ENCODE data around the gene IDI2.

IDI2 gene

DNA sequence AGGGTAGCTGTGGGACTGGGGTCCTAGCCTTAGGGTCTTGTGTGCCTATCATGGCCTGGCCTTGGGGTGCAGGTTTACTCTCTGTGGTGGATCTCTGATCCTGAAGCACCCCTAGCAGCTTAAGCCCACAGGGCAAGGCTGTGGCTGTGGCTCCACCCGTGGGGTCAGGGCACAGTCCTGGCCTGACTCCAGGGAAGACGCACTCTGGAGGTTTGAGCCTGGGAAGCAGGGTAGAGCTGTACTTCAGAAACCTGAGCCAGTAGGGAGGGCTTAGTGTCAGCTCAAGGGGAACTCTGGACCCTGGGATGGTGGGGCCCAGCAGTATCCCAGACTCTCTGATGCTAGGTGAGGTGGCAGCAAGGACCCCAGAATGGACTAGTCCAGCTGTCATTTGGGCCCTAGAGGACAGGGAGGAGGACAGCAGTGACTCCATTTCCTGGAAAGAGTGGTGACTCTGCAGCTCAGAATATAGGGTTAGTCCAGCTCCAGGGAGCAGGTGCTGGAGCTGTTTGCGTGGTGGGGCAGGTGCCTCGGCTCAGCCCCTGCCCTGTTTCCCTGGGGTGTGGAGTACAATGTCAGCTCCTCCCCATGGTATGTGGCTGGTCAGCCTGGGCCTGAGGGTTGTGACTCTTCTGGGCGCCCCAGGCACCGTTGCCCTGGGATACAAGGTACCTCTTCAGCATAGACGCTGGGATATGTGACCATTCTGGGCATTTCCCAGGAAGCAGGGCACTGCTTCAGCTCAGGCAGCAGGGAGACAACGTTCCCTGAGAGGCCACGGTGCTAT lies 21.6 kb downstream of the IDI2 start:
- no peak for DNase-seq

DNA sequence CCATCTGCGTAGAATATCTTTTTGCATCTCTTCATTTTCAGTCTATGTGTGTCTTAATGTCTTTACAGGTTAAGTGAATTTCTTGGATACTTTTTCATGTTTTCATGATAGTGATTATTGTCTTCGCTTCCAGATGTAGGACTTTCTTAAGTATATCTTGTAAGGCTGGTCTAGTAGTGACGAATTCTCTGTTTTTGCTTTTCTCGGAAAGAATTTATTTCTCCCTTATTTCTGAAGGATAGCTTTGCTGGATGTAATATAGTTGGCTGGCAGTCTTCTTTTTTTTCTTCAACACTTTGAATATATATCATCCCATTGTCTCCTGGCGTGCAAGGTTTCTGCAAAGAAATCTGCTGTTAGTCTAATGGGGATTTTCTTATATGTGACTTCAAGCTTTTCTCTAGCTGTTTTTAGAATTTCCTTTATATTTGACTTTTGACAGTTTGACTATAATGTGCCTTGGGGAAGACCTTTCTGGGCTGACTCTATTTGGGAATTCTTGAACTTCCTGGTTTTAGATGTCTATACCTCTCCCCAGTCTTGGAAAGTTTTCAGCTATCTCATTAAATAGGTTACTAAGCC lies 23.1 kb downstream of the IDI2 start:
- no peak for DNase-seq

DNA sequence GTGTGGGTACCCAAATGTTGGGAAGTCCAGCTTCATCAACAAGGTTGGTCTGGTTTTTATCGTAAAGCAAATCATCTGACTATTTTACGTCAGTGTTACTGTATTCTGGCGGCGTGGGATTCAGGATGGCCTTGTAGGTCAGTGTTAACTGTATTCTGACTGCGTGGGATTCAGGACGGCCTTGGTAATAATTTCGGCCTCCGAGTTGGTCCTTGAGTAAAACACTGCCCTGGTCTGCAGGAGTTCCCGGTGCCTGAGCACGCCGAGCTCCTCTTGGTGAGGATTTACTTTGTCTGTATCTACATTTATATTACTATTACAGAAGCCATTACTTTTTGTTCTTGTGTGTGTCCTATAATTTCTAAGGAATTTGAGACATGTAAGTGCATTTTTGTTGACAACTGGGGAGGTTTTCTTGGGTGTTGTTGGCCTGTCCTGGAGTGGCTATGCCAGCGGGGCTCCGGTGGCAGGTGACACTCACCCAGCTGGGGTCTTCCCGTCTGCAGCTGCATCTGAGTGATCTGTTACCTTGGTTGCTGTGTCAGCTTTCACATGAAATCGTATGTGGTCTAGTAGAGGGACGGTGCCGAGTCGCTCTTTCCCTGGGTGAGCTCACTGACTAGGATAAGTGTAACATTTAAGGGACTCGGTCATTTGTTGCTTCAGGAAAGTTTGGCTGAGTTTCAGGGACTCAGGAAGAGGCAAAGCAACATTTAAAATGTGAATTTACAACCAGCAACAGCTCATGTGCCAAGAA lies 28.2 kb downstream of the IDI2 start:
- no peak for DNase-seq

DNA sequence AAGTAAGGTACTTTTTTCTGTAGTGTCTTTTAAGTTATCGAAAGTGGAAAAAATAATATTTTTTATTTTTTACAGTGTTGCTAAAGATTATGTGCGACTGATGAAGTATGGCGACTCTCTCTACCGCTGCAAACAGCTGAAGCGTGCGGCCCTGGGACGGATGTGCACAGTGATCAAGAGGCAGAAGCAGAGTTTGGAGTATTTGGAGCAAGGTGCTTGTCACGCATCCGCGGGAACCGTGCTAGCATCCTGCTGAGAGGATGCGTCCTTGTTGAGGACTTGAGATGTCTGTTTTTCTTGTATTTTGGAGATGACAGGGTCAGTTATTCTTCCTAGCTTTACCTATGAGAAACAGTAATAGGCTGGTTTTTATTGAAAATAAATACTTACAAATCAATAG lies 29.6 kb downstream of the IDI2 start:
- no peak for DNase-seq

DNA sequence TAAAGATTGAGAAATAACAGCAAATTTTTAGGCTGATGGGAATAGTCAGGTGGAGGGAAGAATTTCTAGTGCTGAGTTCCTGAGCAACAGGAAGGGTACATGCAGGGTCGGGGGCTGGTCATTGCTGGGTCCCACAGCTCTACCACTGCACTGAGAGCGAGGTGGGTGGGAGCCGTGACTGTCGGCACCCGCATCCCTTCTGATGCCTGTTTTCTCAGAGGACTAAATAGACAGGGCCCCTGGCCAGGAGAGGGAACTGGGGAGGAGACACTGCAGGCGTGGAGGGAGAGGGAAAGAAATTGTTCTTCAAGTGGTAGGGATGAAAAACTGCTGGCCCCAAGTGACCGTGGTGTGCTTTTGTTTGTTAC lies 30.1 kb downstream of the IDI2 start:
- no peak for DNase-seq

GRCh38 chr10:994836-995558 lies 30.7 kb downstream of the IDI2 start:
- DNase-seq, result no peak

GRCh38 chr10:992871-993270 lies 32.8 kb downstream of the IDI2 start:
- DNase-seq, result no peak

DNA sequence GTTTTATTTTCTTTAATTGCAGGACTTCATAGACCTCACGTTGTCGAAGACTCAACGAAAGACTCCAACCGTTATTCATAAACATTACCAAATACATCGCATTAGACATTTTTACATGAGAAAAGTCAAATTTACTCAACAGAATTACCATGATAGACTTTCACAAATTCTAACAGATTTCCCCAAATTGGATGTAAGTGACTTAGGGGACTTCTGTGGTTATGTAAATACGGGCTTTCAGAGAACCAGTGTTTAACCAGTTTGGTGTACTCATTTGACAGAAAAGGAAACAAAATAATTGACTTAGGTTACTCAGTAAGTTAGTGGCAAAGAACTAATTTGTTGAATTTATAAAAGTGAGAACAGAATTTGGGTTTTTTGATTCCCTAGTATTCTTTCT lies 33.2 kb downstream of the IDI2 start:
- DNase-seq, result no peak

- DNase-seq, result no peak
These were observed 34.9 kb downstream of the IDI2 start for GRCh38 chr10:990808-991207.

DNA sequence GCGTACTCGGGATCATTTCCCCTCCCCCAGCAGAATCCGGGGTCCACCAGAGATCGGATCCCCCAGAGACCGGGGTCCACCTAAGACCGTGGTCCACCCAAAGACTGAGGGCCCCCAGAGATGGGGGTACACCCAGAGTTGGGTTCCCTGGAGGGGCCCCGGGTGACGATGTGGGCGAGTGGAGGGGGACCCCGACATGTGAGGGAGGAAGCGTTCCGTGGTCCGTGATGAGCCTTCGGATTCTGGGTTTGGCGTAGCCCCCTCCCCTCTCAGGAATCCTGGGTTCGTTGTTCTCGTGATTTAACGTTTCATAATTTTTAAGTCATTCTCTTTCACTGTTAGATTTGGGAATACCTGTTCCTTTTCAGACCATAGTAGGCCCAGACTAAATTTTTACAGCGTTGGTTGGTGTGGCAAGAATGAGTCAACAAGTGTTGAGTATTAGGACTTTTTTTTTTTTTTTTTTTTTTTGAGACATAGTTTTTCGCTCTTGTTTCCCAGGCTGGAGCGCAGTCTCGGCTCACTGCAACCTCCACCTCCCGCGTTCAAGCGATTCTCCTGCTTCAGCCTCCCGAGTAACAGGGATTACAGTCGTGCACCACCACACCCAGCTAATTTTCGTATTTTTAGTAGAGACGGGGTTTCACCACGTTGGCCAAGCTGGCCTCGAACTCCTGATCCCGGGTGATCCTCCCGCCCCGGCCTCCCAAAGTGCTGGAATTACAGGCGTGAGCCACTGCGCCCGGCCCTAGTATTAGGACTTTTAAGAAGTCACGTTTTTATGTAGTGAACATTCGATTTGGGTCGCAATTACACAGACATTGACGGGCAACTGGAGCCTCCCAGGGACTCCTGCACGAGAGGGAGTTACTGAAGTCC lies 36.8 kb downstream of the IDI2 start:
- no peak for DNase-seq

- DNase-seq, result peak; percentile 64 to 87
These were observed 37.6 kb downstream of the IDI2 start, which contains the start of gene GTPBP4 for GRCh38 chr10:987870-988666. GTPBP4 (plus strand) TSS chr10:988434; CDS start chr10:988480, 46 bp downstream.

- DNase-seq, result peak in 1 of 2 experiments; percentile 1
These were observed 38.1 kb downstream of the IDI2 start for GRCh38 chr10:987620-987869.

GRCh38 chr10:986881-987619 lies 38.6 kb downstream of the IDI2 start:
- no peak for DNase-seq

DNA sequence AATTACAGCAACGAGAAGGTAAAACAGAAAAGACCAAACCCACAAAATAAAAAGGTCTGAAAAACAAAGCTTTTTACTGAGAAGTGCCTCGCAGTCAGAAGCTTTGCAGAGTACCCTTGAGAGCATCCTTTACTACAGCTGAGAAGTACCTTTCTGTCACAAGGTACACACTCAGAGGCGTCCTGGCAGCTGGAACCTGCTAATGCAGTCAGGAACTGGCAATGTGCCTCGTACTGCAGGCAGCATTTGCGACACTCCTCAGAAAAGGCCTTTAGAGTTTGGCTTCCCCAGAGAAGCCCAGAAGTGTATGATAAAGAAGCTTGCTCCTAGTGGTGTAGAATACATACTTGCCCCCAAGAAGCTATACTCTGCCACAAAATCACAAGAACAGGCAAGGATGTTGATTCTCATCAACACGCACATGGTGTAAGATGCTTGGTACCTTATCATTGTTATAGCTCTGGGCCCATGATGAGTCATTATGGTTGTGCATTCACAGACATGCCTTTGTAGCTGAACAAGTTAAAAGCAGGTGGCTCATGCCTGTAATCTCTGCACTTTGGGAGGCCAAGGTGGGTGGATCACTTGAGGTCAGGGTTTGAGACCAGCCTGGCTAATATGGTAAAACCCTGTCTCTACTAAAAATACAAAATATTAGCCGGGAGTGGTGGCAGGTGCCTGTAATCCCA lies 39.4 kb downstream of the IDI2 start:
- DNase-seq, result no peak

- no peak for DNase-seq
These were observed 40.3 kb downstream of the IDI2 start for GRCh38 chr10:985361-985760.

- no peak for DNase-seq
These were observed 41.5 kb downstream of the IDI2 start for GRCh38 chr10:983971-984655.

GRCh38 chr10:983401-983800 lies 42.3 kb downstream of the IDI2 start:
- DNase-seq, result no peak

DNA sequence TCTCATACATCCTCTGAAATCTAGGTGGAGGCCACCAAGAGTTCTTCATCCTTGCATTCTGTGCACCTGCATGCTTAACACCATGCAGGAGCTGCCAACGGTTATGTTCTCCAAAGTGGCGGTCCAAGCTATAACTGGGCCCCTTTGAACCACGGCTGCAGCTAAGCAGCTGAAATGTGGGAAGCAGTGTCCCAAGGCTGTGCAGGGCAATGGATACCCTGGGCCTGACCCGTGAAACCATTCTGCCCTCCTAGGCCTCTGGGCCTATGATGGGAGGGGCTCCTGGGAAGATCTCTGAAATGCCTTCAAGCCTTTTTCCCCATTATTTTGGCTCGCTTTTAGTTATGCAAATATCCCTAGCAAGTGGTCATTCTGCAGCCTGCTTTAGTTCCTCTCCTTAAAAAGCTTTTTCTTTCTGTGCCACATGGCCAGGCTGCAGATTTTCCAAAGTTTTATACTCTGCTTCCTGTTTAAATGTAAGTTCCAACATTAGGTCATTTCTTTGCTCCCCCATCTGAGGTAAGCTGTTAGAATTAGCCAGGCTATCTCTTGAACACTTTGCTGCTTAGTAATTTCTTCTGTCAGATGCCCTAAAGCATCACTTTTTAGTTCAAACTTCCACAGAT lies 45.1 kb downstream of the IDI2 start:
- no peak for DNase-seq

DNA sequence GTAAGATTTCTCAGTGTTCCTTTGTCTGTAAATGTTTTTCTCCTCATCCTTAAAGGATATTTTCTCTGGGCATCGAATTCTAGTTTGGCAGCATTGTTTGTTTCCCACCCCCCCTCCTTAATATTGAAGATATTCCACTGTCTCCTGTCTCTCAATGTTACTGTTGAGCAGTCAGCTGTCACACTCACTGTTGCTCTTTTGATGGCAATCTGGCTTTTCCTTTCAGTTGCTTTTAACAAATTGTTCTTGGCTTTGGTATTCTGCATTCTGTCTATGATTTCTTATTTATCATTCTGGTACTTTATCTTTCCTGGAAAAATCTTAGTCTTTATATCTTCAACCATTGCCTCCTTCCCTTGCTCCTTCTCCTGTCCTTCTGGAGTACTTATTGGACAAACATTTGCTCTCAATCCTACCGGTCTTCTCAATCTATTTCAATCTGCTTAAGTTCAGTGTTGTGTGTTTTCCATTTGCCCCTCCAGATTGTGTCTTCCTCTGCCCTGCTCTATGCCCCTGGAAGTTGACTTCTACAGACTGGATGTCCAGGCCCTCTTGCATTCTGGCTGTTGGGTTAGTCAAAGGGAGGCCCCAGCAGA lies 46.7 kb downstream of the IDI2 start:
- DNase-seq, result no peak

All from cerebellar nuclear complex (tissue), 1 donor.